OCI-LY7 (cell line): ENCODE results near the gene ATP11A. TPM values are rescaled to one million over a fixed set of nuclear protein-coding genes. Genes with fewer than 3 reads are reported as not detected.

Source experiments
- BruUV-seq: library from RNA; stranded (reverse); fragments of 400-500 nt; replicated peaks from 2 replicates; lab custom pipeline; 2021; lab: Mats Ljungman, UMichigan
- CTCF ChIA-PET: fragments of 300-600 bp; sonication (Branson Sonifier 250); formaldehyde crosslinking; loops from one replicate; lab custom pipeline; 2022; ENCODE audit warnings: antibody characterized with exemption; ENCODE audit not compliant: unreplicated experiment; lab: Charles Lee
- POLR2A ChIA-PET: fragments of 300-600 bp; sonication (Branson Sonifier 250); formaldehyde crosslinking; loops from one replicate; lab custom pipeline; 2022; ENCODE audit warnings: antibody characterized with exemption; lab: Charles Lee
- DNase-seq: peaks from one replicate; pipeline ENCODE4 v3.0.0-alpha.2; 2015; ENCODE audit warnings: low spot score
- H2AFZ ChIP-seq: fragments of 200-600 bp; sonication (generic), shearing (Covaris generic); 2 replicates; pipeline ENCODE4 v1.6.1; 2014; ENCODE audit warnings: mild to moderate bottlenecking, antibody characterized with exemption, low read length, moderate library complexity
- H3K27ac ChIP-seq: fragments of 200-600 bp; sonication (generic); 2 replicates; pipeline ENCODE4 v1.5.1; 2014; ENCODE audit warnings: mixed run types, low read depth, mild to moderate bottlenecking, moderate library complexity, low read length, inconsistent platforms; ENCODE audit not compliant: poor library complexity, severe bottlenecking
- H3K36me3 ChIP-seq: fragments of 200-600 bp; sonication (generic); 2 replicates; pipeline ENCODE4 v1.6.1; 2014; ENCODE audit warnings: mild to moderate bottlenecking, antibody characterized with exemption, low read length, moderate library complexity, mixed read lengths; ENCODE audit not compliant: insufficient read depth
- H3K4me1 ChIP-seq: fragments of 200-600 bp; sonication (generic); 2 replicates; pipeline ENCODE4 v1.5.1; 2014; ENCODE audit warnings: mild to moderate bottlenecking, low read length; ENCODE audit not compliant: insufficient read depth, poor library complexity, severe bottlenecking
- H3K4me2 ChIP-seq: fragments of 200-600 bp; sonication (generic); 2 replicates; pipeline ENCODE4 v1.6.1; 2014; ENCODE audit warnings: mild to moderate bottlenecking, low read length
- H3K4me3 ChIP-seq: fragments of 200-600 bp; sonication (generic); 2 replicates; pipeline ENCODE4 v1.5.1; 2014; ENCODE audit warnings: mild to moderate bottlenecking, low read depth, low read length; ENCODE audit not compliant: poor library complexity, severe bottlenecking
- H3K79me2 ChIP-seq: fragments of 200-600 bp; sonication (generic); 2 replicates; pipeline ENCODE4 v1.6.1; 2016; ENCODE audit warnings: low read depth, mild to moderate bottlenecking, low read length, moderate library complexity, mixed read lengths; ENCODE audit not compliant: insufficient read depth
- H3K9me2 ChIP-seq: fragments of 200-600 bp; sonication (generic); 2 replicates; pipeline ENCODE4 v1.6.1; 2016; ENCODE audit warnings: mild to moderate bottlenecking, low read length, mixed read lengths; ENCODE audit not compliant: insufficient read depth
- H3K9me3 ChIP-seq: fragments of 200-600 bp; sonication (generic); 2 replicates; pipeline ENCODE4 v1.6.1; 2014; ENCODE audit warnings: mild to moderate bottlenecking, mixed run types, low read length, mixed read lengths
- H4K20me1 ChIP-seq: fragments of 200-600 bp; sonication (generic); 2 replicates; pipeline ENCODE4 v1.6.1; 2014; ENCODE audit warnings: mild to moderate bottlenecking, antibody characterized with exemption, low read length, moderate library complexity, mixed read lengths; ENCODE audit not compliant: insufficient read depth
- EZH2phosphoT487 ChIP-seq: fragments of 200-600 bp; sonication (generic); IDR thresholded peaks from 2 replicates; pipeline ENCODE4 v1.6.1; 2018; ENCODE audit warnings: low read depth, borderline replicate concordance, mild to moderate bottlenecking, mixed run types, antibody characterized with exemption, low read length, moderate library complexity, mixed read lengths
- intact Hi-C: fragments of 100-400 bp; cut with micrococcal nuclease; formaldehyde crosslinking; loops from one replicate; pipeline ENCODE4 v1.10.0; 2022; ENCODE audit not compliant: unreplicated experiment
- total RNA-seq, 2 experiments: library from RNA; depleted of rRNA in 1 of 2; stranded (reverse); fragments of >200 nt in 1 of 2; shearing (Covaris generic) in 1 of 2; gene quantifications; 2 replicates each; pipeline ENCODE4 v1.2.3, GENCODE V29; 2014 to 2022
- TF ChIP-seq, protein P1 (sequence below): fragments of 200-600 bp; sonication (generic); conservative IDR thresholded peaks from 2 replicates; pipeline ENCODE4 v1.5.1; 2014; ENCODE audit warnings: mild to moderate bottlenecking, antibody characterized with exemption, low read length, moderate library complexity, mixed read lengths

The ATP11A gene
- total RNA-seq, 2 experiments from 2014 or later, result 8.8 to 23.1 TPM

DNA sequence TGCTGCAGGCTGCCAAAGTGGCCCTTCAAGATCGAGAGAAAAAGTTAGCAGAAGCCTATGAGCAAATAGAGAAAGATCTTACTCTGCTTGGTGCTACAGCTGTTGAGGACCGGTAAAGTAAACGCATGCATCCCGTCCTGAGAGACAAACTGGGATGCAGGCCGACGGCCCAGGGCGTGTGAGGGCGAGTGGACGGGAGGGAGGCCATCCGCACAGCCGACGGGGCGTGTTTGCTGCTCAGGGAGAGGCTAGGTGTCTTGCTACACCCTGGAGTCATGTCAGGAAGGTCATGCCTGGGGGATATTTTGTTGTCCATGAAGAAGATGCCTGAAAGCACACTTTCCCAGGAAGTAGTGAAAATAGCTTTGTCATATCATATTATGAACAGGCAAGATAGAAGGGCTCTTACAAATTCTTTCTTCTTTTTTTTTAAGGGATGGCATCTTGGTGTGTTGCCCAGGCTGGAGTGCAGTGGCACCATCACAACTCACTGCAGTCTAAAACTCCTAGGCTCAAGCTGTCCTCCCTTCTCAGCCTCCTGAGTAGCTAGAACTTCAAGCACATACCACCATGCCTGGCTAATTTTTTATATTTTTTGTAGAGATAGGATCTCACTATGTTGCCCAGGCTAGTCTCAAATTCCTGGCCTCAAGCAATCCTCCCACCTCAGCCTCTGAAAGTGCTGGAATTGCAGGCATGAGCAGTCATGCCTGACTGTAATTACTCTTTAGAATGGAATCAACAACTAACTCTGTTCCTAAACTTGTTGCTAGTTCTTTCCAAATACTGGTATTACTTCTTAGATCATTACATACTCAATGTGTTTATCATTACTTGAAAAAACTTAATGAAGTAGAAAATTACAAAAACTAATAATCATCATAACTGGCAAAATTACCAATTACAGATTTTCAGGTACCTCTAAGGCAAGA is 161.5 kb downstream of the ATP11A start:
- H3K9me3 ChIP-seq, result no peaks in the 10 kb centered on the region
- no peak for DNase-seq
- TF ChIP-seq, protein P1, sequence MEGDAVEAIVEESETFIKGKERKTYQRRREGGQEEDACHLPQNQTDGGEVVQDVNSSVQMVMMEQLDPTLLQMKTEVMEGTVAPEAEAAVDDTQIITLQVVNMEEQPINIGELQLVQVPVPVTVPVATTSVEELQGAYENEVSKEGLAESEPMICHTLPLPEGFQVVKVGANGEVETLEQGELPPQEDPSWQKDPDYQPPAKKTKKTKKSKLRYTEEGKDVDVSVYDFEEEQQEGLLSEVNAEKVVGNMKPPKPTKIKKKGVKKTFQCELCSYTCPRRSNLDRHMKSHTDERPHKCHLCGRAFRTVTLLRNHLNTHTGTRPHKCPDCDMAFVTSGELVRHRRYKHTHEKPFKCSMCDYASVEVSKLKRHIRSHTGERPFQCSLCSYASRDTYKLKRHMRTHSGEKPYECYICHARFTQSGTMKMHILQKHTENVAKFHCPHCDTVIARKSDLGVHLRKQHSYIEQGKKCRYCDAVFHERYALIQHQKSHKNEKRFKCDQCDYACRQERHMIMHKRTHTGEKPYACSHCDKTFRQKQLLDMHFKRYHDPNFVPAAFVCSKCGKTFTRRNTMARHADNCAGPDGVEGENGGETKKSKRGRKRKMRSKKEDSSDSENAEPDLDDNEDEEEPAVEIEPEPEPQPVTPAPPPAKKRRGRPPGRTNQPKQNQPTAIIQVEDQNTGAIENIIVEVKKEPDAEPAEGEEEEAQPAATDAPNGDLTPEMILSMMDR, result no peak
- no peak for TF ChIP-seq EZH2phosphoT487
- no peak overlapping the region for H3K4me3 ChIP-seq
- H3K9me2 ChIP-seq, result no peaks in the 10 kb centered on the region
- no peaks in the 10 kb centered on the region; the same call in 1 of the 2 replicates for H3K36me3 ChIP-seq
- BruUV-seq, result no TSS peak
- H3K79me2 ChIP-seq, result no peaks in the 10 kb centered on the region
- H3K27ac ChIP-seq, result no peak overlapping the region
- H3K4me1 ChIP-seq, result no peaks in the 10 kb centered on the region
- ChIA-PET CTCF (no interaction called here), POLR2A (no interaction called here)
- intact Hi-C loops, result no loop called here
- H4K20me1 ChIP-seq, result no peaks in the 10 kb centered on the region
- H2AFZ ChIP-seq, result no peak overlapping the region
- H3K4me2 ChIP-seq, result no peak overlapping the region

DNA sequence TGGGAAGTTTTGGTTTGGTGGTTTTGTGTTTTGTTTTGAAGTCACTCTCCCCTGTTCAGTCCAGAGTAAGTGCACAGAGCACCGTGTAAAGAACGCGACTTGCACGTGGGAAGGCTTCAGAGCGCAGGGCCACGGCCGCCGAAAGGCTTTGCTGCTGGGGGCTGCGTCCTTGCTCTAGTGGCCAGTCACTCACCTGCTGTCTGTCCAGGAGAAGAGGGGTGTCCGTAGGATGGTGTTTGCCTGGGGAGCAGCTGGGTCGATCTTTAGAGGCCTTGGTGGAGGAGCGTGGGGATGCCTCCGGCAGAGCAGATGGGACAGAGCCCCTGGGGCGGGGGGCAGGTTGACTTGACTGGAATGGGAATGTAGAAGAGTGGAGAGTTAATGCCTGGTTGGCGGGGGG is 162.6 kb downstream of the ATP11A start:
- intact Hi-C loops, result no loop called here
- H3K9me2 ChIP-seq, result no peaks in the 10 kb centered on the region
- DNase-seq, result no peak
- no peaks in the 10 kb centered on the region for H3K9me3 ChIP-seq
- ChIA-PET CTCF (no interaction called here), POLR2A (interaction anchor here (0.5 to 0.7 kb wide), 2 partner anchors 595 to 1899 kb away, joined by 4 read pairs; no protein-coding TSS in a partner anchor)
- no peaks in the 10 kb centered on the region for H3K4me1 ChIP-seq
- H3K27ac ChIP-seq, result no peak overlapping the region
- no peaks in the 10 kb centered on the region for H3K79me2 ChIP-seq
- H2AFZ ChIP-seq, result no peak overlapping the region
- no TSS peak for BruUV-seq
- no peak overlapping the region for H3K4me2 ChIP-seq
- no peaks in the 10 kb centered on the region; the same call in 1 of the 2 replicates for H3K36me3 ChIP-seq
- H3K4me3 ChIP-seq, result no peak overlapping the region
- TF ChIP-seq, protein P1, result no peak
- TF ChIP-seq EZH2phosphoT487, result no peak
- no peaks in the 10 kb centered on the region for H4K20me1 ChIP-seq

- TF ChIP-seq EZH2phosphoT487, result no peak
- TF ChIP-seq, protein P1, result no peak
- Histone ChIP-seq H4K20me1 (no peaks in the 10 kb centered on the region), H3K4me3 (no peak overlapping the region), H3K9me2 (no peaks in the 10 kb centered on the region), H3K4me1 (no peaks in the 10 kb centered on the region), H3K9me3 (no peaks in the 10 kb centered on the region), H3K4me2 (no peak overlapping the region), H3K36me3 (no peaks in the 10 kb centered on the region; the same call in 1 of the 2 replicates), H3K27ac (no peak overlapping the region), H3K79me2 (no peaks in the 10 kb centered on the region), H2AFZ (no peak overlapping the region)
- ChIA-PET POLR2A (interaction anchor here (0.5 to 0.7 kb wide), 2 partner anchors 595 to 1899 kb away, joined by 4 read pairs; no protein-coding TSS in a partner anchor), CTCF (no interaction called here)
- no peak for DNase-seq
- intact Hi-C loops, result no loop called here
- no TSS peak for BruUV-seq
These were observed 163.0 kb downstream of the ATP11A start for GRCh38 chr13:112852808-112853207.
